OCI-LY1 (cell line): ENCODE data around the gene FDX1.

ENCODE experiments used
- H2AFZ ChIP-seq: fragments of 200-600 bp; sonication (generic), shearing (Covaris generic); 2 replicates; pipeline ENCODE4 v1.6.0; 2014; ENCODE audit warnings: antibody characterized with exemption, mild to moderate bottlenecking, low read length
- H3F3A ChIP-seq: fragments of 200-600 bp; sonication (generic), shearing (Covaris generic); 2 replicates; pipeline ENCODE4 v1.6.0; 2014; ENCODE audit warnings: mild to moderate bottlenecking, antibody characterized with exemption, low read length, moderate library complexity; ENCODE audit not compliant: insufficient read depth
- H3K27ac ChIP-seq: fragments of 200-600 bp; sonication (generic); 2 replicates; pipeline ENCODE4 v1.5.1; 2014; ENCODE audit warnings: low read length, mixed run types, mild to moderate bottlenecking, low read depth; ENCODE audit not compliant: poor library complexity, severe bottlenecking
- H3K27me3 ChIP-seq: fragments of 200-600 bp; sonication (generic); 2 replicates; pipeline ENCODE4 v1.6.0; 2014; ENCODE audit warnings: antibody characterized with exemption, mild to moderate bottlenecking, low read length, moderate library complexity; ENCODE audit not compliant: insufficient read depth
- H3K36me3 ChIP-seq: fragments of 200-600 bp; sonication (generic); 2 replicates; pipeline ENCODE4 v1.6.1; 2014; ENCODE audit warnings: mild to moderate bottlenecking, antibody characterized with exemption, low read length, moderate library complexity, mixed read lengths; ENCODE audit not compliant: insufficient read depth
- H3K4me1 ChIP-seq: fragments of 200-600 bp; sonication (generic); 2 replicates; pipeline ENCODE4 v1.5.1; 2014; ENCODE audit warnings: mild to moderate bottlenecking, low read length, moderate library complexity; ENCODE audit not compliant: insufficient read depth, severe bottlenecking
- H3K4me2 ChIP-seq: fragments of 200-600 bp; sonication (generic), shearing (Covaris generic); 2 replicates; pipeline ENCODE4 v1.6.1; 2014; ENCODE audit warnings: low read length
- H3K4me3 ChIP-seq: fragments of 200-600 bp; sonication (generic); 2 replicates; pipeline ENCODE4 v1.5.1; 2014; ENCODE audit warnings: low read length, low read depth, mild to moderate bottlenecking, mixed read lengths; ENCODE audit not compliant: poor library complexity, severe bottlenecking
- H3K79me2 ChIP-seq: fragments of 200-600 bp; shearing (Covaris generic); 2 replicates; pipeline ENCODE4 v1.6.1; 2016; ENCODE audit warnings: mixed run types, low read length, mixed read lengths; ENCODE audit not compliant: insufficient read depth
- H3K9ac ChIP-seq: fragments of 200-600 bp; sonication (generic), shearing (Covaris generic); 2 replicates; pipeline ENCODE4 v1.6.1; 2014; ENCODE audit warnings: mild to moderate bottlenecking, low read length, mixed read lengths
- H3K9me2 ChIP-seq: fragments of 200-600 bp; sonication (generic), shearing (Covaris generic); 2 replicates; pipeline ENCODE4 v1.6.1; 2014; ENCODE audit warnings: low read depth, mild to moderate bottlenecking, low read length, mixed read lengths
- H3K9me3 ChIP-seq: fragments of 200-600 bp; shearing (Covaris generic); 2 replicates; pipeline ENCODE4 v1.6.1; 2014; ENCODE audit warnings: low read length, mixed read lengths
- H4K20me1 ChIP-seq: fragments of 200-600 bp; sonication (generic), shearing (Covaris generic); 2 replicates; pipeline ENCODE4 v1.6.0; 2016; ENCODE audit warnings: mild to moderate bottlenecking, low read length; ENCODE audit not compliant: insufficient read depth
- CTCF ChIP-seq: fragments of 200-600 bp; sonication (generic), shearing (Covaris generic); IDR thresholded peaks from 2 replicates; pipeline ENCODE4 v1.5.1; 2017; ENCODE audit warnings: mild to moderate bottlenecking, antibody characterized with exemption, low read length, moderate library complexity, mixed read lengths
- EZH2 ChIP-seq: fragments of 200-600 bp; sonication (generic), shearing (Covaris generic); IDR thresholded peaks from 2 replicates; pipeline ENCODE4 v1.8.0; 2017; ENCODE audit warnings: borderline replicate concordance, mixed run types, mild to moderate bottlenecking, antibody characterized with exemption, low read length, moderate library complexity, mixed read lengths

Gene FDX1

GRCh38 chr11:110467556-110467955 is 37.8 kb downstream of the FDX1 start:
- Histone ChIP-seq H3K79me2 (no peaks in the 10 kb centered on the region), H3F3A (no peaks in the 10 kb centered on the region), H4K20me1 (no peaks in the 10 kb centered on the region), H3K9me2 (no peaks in the 10 kb centered on the region), H3K36me3 (peaks cover 20% of the 10 kb centered on the region), H3K4me1 (no peaks in the 10 kb centered on the region), H3K27me3 (no peaks in the 10 kb centered on the region), H2AFZ (no peak overlapping the region), H3K4me2 (no peak overlapping the region), H3K27ac (no peak overlapping the region), H3K4me3 (no peak overlapping the region), H3K9ac (no peak overlapping the region), H3K9me3 (no peaks in the 10 kb centered on the region)
- TF ChIP-seq EZH2 (no peak), CTCF (no peak)

GRCh38 chr11:110468121-110468520 is 38.4 kb downstream of the FDX1 start:
- Histone ChIP-seq H3K9me3 (no peaks in the 10 kb centered on the region), H3K79me2 (no peaks in the 10 kb centered on the region), H3K9ac (no peak overlapping the region), H3K4me3 (no peak overlapping the region), H3F3A (no peaks in the 10 kb centered on the region), H3K27ac (no peak overlapping the region), H3K4me1 (no peaks in the 10 kb centered on the region), H3K36me3 (peaks cover 18% of the 10 kb centered on the region), H2AFZ (no peak overlapping the region), H3K4me2 (no peak overlapping the region), H4K20me1 (no peaks in the 10 kb centered on the region), H3K9me2 (no peaks in the 10 kb centered on the region), H3K27me3 (no peaks in the 10 kb centered on the region)
- no peak for TF ChIP-seq EZH2
- no peak for TF ChIP-seq CTCF

- H2AFZ ChIP-seq: no peak overlapping the region
- no peak overlapping the region for H3K9ac ChIP-seq
- TF ChIP-seq CTCF (no peak), EZH2 (no peak)
- H3K9me2 ChIP-seq: no peaks in the 10 kb centered on the region
- H3K4me3 ChIP-seq: no peak overlapping the region
- H3K27me3 ChIP-seq: no peaks in the 10 kb centered on the region
- H3F3A ChIP-seq: no peaks in the 10 kb centered on the region
- no peaks in the 10 kb centered on the region for H4K20me1 ChIP-seq
- H3K27ac ChIP-seq: no peak overlapping the region
- no peaks in the 10 kb centered on the region for H3K4me1 ChIP-seq
- H3K79me2 ChIP-seq: no peaks in the 10 kb centered on the region
- peaks cover 8% of the 10 kb centered on the region; the same call in 1 of the 2 replicates for H3K36me3 ChIP-seq
- H3K9me3 ChIP-seq: no peaks in the 10 kb centered on the region
- no peak overlapping the region for H3K4me2 ChIP-seq
These were observed 39.4 kb downstream of the FDX1 start for GRCh38 chr11:110469127-110469526.
